SK-N-SH treated with all-trans-retinoic acid at 6 μM for 48 hours (cell line): ENCODE results near the gene TSSK3.

Experiments
- ARNTL ChIP-seq: fragments of 450-650 bp; formaldehyde crosslinking; IDR thresholded peaks from 2 replicates; pipeline ENCODE4 v1.5.0; 2020; ENCODE audit warnings: low read depth, mild to moderate bottlenecking, moderate library complexity, borderline replicate concordance
- CSDC2 ChIP-seq: fragments of 250-450 bp; sonication (Bioruptor Pico); IDR thresholded peaks from 2 replicates; pipeline ENCODE4 v1.5.0; 2020; ENCODE audit warnings: mild to moderate bottlenecking, moderate library complexity
- ESRRG ChIP-seq: fragments of 250-450 bp; sonication (Bioruptor Pico); IDR thresholded peaks from 2 replicates; pipeline ENCODE4 v1.6.1; 2021; ENCODE audit warnings: mild to moderate bottlenecking
- RARB ChIP-seq: fragments of 250-450 bp; sonication (Bioruptor Pico); IDR thresholded peaks from 2 replicates; pipeline ENCODE4 v1.8.0; 2021; ENCODE audit warnings: mild to moderate bottlenecking, moderate library complexity
- SNAI2 ChIP-seq: fragments of 250-450 bp; sonication (Bioruptor Pico); IDR thresholded peaks from 2 replicates; pipeline ENCODE4 v1.5.0; 2020; ENCODE audit warnings: mild to moderate bottlenecking, moderate library complexity
- TOX ChIP-seq: fragments of 250-450 bp; sonication (Bioruptor Pico); IDR thresholded peaks from 2 replicates; pipeline ENCODE4 v1.8.0; 2021; ENCODE audit warnings: mild to moderate bottlenecking, moderate library complexity, borderline replicate concordance
- ZC3H10 ChIP-seq: fragments of 250-450 bp; sonication (Bioruptor Pico); IDR thresholded peaks from 2 replicates; pipeline ENCODE4 v1.5.1; 2021; ENCODE audit warnings: mild to moderate bottlenecking, moderate library complexity
- ZFP3 ChIP-seq: fragments of 250-450 bp; sonication (Bioruptor Pico); IDR thresholded peaks from 2 replicates; pipeline ENCODE4 v1.5.0; 2020; ENCODE audit warnings: mild to moderate bottlenecking, moderate library complexity
- ZFP30 ChIP-seq: fragments of 450-650 bp; formaldehyde crosslinking; IDR thresholded peaks from 2 replicates; pipeline ENCODE4 v1.5.0; 2022; ENCODE audit warnings: mild to moderate bottlenecking, moderate library complexity
- ZNF70 ChIP-seq: fragments of 450-650 bp; formaldehyde crosslinking; IDR thresholded peaks from 2 replicates; pipeline ENCODE4 v1.5.0; 2020; ENCODE audit warnings: mild to moderate bottlenecking, moderate library complexity
- ZNF8 ChIP-seq: fragments of 450-650 bp; formaldehyde crosslinking; IDR thresholded peaks from 2 replicates; pipeline ENCODE4 v1.5.0; 2020; ENCODE audit warnings: mild to moderate bottlenecking, moderate library complexity
- TF ChIP-seq, protein P1 (sequence below): fragments of 250-450 bp; sonication (Bioruptor Pico); IDR thresholded peaks from 2 replicates; pipeline ENCODE4 v1.8.0; 2020; ENCODE audit warnings: mild to moderate bottlenecking, moderate library complexity, borderline replicate concordance
- TF ChIP-seq, protein P2 (sequence below): fragments of 250-450 bp; sonication (Bioruptor Pico); IDR thresholded peaks from 2 replicates; pipeline ENCODE4 v1.8.0; 2021; ENCODE audit warnings: low read depth, mild to moderate bottlenecking, moderate library complexity, borderline replicate concordance
- TF ChIP-seq, protein P3 (sequence below): fragments of 250-450 bp; sonication (Bioruptor Pico); IDR thresholded peaks from 2 replicates; pipeline ENCODE4 v1.5.1; 2020; ENCODE audit warnings: low read depth, mild to moderate bottlenecking, moderate library complexity

DNA sequence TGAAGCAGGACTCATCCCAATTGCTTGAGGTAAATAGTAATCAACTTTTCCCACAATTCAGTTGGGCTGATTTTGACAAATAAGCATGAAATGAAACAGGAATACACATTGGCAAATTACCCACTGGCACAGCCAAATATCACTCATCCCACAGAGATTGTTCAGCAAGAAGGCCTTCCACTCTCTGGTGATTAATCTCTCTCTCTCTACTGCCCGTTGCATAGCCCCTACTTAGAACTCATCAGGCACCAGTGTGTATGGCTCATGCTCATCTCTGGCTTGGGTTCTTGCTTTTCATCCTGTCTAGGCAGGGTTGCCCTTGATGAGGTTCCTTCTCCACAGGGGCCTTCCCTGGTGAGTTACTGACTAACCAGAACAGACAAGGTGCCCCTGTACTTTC is 30.8 kb downstream of the TSSK3 start:
- TF ChIP-seq ZNF70 (CRISPR knock-in tag) (no peak), CSDC2 (CRISPR knock-in tag) (no peak), ZFP30 (CRISPR knock-in tag) (no peak), ARNTL (no peak), ZFP3 (no peak), RARB (CRISPR knock-in tag) (no peak), ESRRG (CRISPR knock-in tag) (no peak), ZNF8 (CRISPR knock-in tag) (no peak), TOX (CRISPR knock-in tag) (no peak), ZC3H10 (CRISPR knock-in tag) (no peak), SNAI2 (CRISPR knock-in tag) (no peak)
- TF ChIP-seq, protein P1, sequence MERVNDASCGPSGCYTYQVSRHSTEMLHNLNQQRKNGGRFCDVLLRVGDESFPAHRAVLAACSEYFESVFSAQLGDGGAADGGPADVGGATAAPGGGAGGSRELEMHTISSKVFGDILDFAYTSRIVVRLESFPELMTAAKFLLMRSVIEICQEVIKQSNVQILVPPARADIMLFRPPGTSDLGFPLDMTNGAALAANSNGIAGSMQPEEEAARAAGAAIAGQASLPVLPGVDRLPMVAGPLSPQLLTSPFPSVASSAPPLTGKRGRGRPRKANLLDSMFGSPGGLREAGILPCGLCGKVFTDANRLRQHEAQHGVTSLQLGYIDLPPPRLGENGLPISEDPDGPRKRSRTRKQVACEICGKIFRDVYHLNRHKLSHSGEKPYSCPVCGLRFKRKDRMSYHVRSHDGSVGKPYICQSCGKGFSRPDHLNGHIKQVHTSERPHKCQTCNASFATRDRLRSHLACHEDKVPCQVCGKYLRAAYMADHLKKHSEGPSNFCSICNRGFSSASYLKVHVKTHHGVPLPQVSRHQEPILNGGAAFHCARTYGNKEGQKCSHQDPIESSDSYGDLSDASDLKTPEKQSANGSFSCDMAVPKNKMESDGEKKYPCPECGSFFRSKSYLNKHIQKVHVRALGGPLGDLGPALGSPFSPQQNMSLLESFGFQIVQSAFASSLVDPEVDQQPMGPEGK (CRISPR knock-in tag), result no peak
- TF ChIP-seq, protein P2, sequence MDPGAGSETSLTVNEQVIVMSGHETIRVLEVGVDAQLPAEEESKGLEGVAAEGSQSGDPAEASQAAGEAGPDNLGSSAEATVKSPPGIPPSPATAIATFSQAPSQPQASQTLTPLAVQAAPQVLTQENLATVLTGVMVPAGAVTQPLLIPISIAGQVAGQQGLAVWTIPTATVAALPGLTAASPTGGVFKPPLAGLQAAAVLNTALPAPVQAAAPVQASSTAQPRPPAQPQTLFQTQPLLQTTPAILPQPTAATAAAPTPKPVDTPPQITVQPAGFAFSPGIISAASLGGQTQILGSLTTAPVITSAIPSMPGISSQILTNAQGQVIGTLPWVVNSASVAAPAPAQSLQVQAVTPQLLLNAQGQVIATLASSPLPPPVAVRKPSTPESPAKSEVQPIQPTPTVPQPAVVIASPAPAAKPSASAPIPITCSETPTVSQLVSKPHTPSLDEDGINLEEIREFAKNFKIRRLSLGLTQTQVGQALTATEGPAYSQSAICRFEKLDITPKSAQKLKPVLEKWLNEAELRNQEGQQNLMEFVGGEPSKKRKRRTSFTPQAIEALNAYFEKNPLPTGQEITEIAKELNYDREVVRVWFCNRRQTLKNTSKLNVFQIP (CRISPR knock-in tag), result no peak
- TF ChIP-seq, protein P3, sequence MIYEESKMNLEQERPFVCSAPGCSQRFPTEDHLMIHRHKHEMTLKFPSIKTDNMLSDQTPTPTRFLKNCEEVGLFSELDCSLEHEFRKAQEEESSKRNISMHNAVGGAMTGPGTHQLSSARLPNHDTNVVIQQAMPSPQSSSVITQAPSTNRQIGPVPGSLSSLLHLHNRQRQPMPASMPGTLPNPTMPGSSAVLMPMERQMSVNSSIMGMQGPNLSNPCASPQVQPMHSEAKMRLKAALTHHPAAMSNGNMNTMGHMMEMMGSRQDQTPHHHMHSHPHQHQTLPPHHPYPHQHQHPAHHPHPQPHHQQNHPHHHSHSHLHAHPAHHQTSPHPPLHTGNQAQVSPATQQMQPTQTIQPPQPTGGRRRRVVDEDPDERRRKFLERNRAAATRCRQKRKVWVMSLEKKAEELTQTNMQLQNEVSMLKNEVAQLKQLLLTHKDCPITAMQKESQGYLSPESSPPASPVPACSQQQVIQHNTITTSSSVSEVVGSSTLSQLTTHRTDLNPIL (CRISPR knock-in tag), result no peak
